Endodermal cell (in vitro differentiated cells): Measurements from ENCODE around the gene ARHGAP22. TPM values are rescaled to one million over a fixed set of nuclear protein-coding genes. Genes with fewer than 3 reads are reported as not detected.
A peak's percentile ranks its signal among the peaks of the same experiment; 100 is the strongest.

Experiments
- DNase-seq: peaks from one replicate; pipeline ENCODE4 v3.0.0-alpha.2; 2017
- H3K27ac ChIP-seq: 2 replicates; pipeline ENCODE4 v1.5.1; 2013; ENCODE audit warnings: mild to moderate bottlenecking, low read depth, low read length, moderate library complexity
- H3K27me3 ChIP-seq: 2 replicates; pipeline ENCODE4 v1.6.1; 2013; ENCODE audit warnings: mild to moderate bottlenecking, low read length, moderate library complexity; ENCODE audit not compliant: insufficient read depth, control insufficient read depth, poor library complexity, severe bottlenecking
- H3K36me3 ChIP-seq: 2 replicates; pipeline ENCODE4 v1.7.0; 2013; ENCODE audit warnings: mild to moderate bottlenecking, low read length, moderate library complexity; ENCODE audit not compliant: control insufficient read depth, insufficient read depth
- H3K4me1 ChIP-seq: one replicate; pipeline ENCODE4 v1.7.0; 2013; ENCODE audit warnings: low read length; ENCODE audit not compliant: control insufficient read depth, insufficient read depth
- H3K4me3 ChIP-seq: 2 replicates; pipeline ENCODE4 v1.5.1; 2013; ENCODE audit warnings: mild to moderate bottlenecking, low read length, moderate library complexity
- H3K9ac ChIP-seq: 2 replicates; pipeline ENCODE4 v1.6.1; 2013; ENCODE audit warnings: mild to moderate bottlenecking, low read length, moderate library complexity; ENCODE audit not compliant: poor library complexity, severe bottlenecking; ENCODE audit errors: extremely low read depth
- H3K9me3 ChIP-seq: 2 replicates; pipeline ENCODE4 v1.6.1; 2013; ENCODE audit warnings: mild to moderate bottlenecking, low read length, moderate library complexity; ENCODE audit not compliant: control insufficient read depth
- H3K27ac Mint-ChIP-seq: 2 replicates; pipeline ENCODE4 v1.8.0; 2020; ENCODE audit warnings: mixed read lengths
- H3K27me3 Mint-ChIP-seq: 2 replicates; pipeline ENCODE4 v1.8.0; 2021; ENCODE audit warnings: mild to moderate bottlenecking, mixed read lengths; ENCODE audit not compliant: insufficient read depth
- H3K36me3 Mint-ChIP-seq: 2 replicates; pipeline ENCODE4 v1.8.0; 2020; ENCODE audit warnings: low read depth, mixed read lengths
- H3K4me1 Mint-ChIP-seq: 2 replicates; pipeline ENCODE4 v1.8.0; 2020; ENCODE audit warnings: mixed read lengths
- H3K4me3 Mint-ChIP-seq: 2 replicates; pipeline ENCODE4 v1.8.0; 2020; ENCODE audit warnings: mild to moderate bottlenecking, moderate library complexity, mixed read lengths
- H3K9me3 Mint-ChIP-seq: 2 replicates; pipeline ENCODE4 v1.8.0; 2020; ENCODE audit warnings: mild to moderate bottlenecking, mixed read lengths
- WGBS, 2 experiments: methylation state at CpG; one replicate each; pipeline versions ENCODE4 v1.1.5 to v1.1.7; 2013; ENCODE audit warnings: missing lambda C conversion rate in 2 of 2, mixed read lengths in 1 of 2; ENCODE audit not compliant: insufficient coverage in 1 of 2, insufficient read length in 1 of 2; 5-methylcytosine and 5-hydroxymethylcytosine counted together
- total RNA-seq, 2 donors: library from RNA; stranded (reverse); fragmentation: NEBNext Ultra II Directional in 1 of 2; extraction: Animal tissue kit (Norgen Biotek cat#: 25700) in 1 of 2; gene quantifications; 2 replicates in 1 of 2; 3 replicates in 1 of 2; pipeline ENCODE4 v1.2.1, GENCODE V29; 2021
- TF ChIP-seq, protein P1 (sequence below): fragments of 200-600 bp; sonication (generic); conservative IDR thresholded peaks from 2 replicates; pipeline ENCODE4 v1.5.0; 2021; ENCODE audit warnings: antibody characterized with exemption, mild to moderate bottlenecking

ARHGAP22 gene
- total RNA-seq, 2 donors from 2014 or later = 10.3 to 14.1 TPM

DNA sequence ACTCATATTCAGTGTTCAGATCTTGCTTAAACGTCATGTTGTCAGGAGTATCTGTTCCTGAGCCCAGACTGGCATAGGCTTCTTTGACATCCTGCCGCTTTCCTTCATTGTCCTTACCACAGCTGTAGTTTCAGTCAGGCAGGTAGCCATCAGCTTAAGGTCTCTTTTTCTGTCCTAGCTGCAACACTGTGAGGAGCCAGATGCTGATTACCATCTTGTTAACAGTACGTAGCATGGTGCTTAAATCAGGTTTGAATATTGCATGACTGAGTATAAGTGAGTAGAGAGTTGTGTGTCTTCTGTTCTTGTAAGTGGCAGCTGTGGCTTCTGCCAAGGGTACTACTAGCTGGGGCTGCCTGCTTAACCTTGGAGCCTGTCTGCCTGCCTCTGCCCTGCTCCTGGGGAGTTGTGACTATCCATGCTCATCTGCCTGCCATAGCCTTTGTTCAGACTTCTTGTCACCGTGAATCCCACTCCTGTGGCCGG lies 205.8 kb downstream of the ARHGAP22 start:
- H3K9me3 ChIP-seq = no peaks in the 10 kb centered on the region
- Mint-ChIP-seq H3K27ac (peak overlapping the region; percentile 91), H3K27me3 (no peaks in the 10 kb centered on the region), H3K4me1 (peaks cover 38% of the 10 kb centered on the region), H3K36me3 (no peaks in the 10 kb centered on the region), H3K4me3 (peak overlapping the region; percentile 17), H3K9me3 (no peaks in the 10 kb centered on the region)
- peak; percentile 78 for DNase-seq
- TF ChIP-seq, protein P1, sequence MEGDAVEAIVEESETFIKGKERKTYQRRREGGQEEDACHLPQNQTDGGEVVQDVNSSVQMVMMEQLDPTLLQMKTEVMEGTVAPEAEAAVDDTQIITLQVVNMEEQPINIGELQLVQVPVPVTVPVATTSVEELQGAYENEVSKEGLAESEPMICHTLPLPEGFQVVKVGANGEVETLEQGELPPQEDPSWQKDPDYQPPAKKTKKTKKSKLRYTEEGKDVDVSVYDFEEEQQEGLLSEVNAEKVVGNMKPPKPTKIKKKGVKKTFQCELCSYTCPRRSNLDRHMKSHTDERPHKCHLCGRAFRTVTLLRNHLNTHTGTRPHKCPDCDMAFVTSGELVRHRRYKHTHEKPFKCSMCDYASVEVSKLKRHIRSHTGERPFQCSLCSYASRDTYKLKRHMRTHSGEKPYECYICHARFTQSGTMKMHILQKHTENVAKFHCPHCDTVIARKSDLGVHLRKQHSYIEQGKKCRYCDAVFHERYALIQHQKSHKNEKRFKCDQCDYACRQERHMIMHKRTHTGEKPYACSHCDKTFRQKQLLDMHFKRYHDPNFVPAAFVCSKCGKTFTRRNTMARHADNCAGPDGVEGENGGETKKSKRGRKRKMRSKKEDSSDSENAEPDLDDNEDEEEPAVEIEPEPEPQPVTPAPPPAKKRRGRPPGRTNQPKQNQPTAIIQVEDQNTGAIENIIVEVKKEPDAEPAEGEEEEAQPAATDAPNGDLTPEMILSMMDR = no peak
- H3K4me1 ChIP-seq = peaks cover 31% of the 10 kb centered on the region
- H3K36me3 ChIP-seq = no peaks in the 10 kb centered on the region
- 52 to 57% methylated on average over 5 of the region's 5 CpGs for WGBS, 2 experiments
- H3K9ac ChIP-seq = peak overlapping the region; percentile 45
- peak overlapping the region; percentile 61 for H3K4me3 ChIP-seq
- no peaks in the 10 kb centered on the region for H3K27me3 ChIP-seq
- peak overlapping the region; percentile 71 for H3K27ac ChIP-seq

DNA sequence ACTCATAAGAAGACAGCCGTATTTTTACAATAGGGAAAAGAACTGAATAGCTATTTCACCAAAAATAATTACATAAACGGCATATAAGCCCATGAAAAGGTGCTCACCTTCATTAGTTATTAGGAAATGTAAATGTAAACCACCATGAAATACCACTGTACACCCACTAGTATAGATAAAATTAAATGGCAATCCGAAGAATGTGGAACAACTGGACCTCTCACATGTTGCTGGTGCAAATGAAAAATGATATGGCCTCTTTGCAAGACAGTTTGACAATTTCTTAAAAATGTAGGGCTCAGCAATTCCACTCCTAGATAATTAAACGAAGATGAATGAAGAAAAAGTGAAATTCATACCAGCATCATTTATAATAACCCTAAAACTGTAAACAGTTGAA lies 206.6 kb downstream of the ARHGAP22 start:
- H3K27ac Mint-ChIP-seq = peak overlapping the region; percentile 91
- no peaks in the 10 kb centered on the region for H3K9me3 Mint-ChIP-seq
- no peaks in the 10 kb centered on the region for H3K36me3 Mint-ChIP-seq
- TF ChIP-seq, protein P1 = no peak
- Histone ChIP-seq H3K9me3 (no peaks in the 10 kb centered on the region), H3K27me3 (no peaks in the 10 kb centered on the region), H3K4me3 (peak overlapping the region; percentile 61), H3K9ac (no peak overlapping the region), H3K4me1 (peaks cover 32% of the 10 kb centered on the region), H3K36me3 (no peaks in the 10 kb centered on the region), H3K27ac (no peak overlapping the region)
- no peak for DNase-seq
- H3K27me3 Mint-ChIP-seq = no peaks in the 10 kb centered on the region
- H3K4me3 Mint-ChIP-seq = no peak overlapping the region
- H3K4me1 Mint-ChIP-seq = peaks cover 41% of the 10 kb centered on the region
- WGBS, 2 experiments = 90 to 91% methylated on average over 2 to 4 of the region's 4 CpGs

Other genes with a start within 250 kb of the ARHGAP22 start
- gene WDFY4, start 79.8 kb upstream of the ARHGAP22 start, total RNA-seq = not detected